Measurements from ENCODE around the gene TCEAL3.

TCEAL3 gene

GRCh38 chrX:103610282-103610681, 2.5 kb downstream of the TCEAL3 start:
- no peak for DNase-seq (ENCODE audit: low read depth)
- no peak overlapping the region for H3K4me3 ChIP-seq (ENCODE audit: low read depth, low read length)
- TF ChIP-seq CTCF (conservative IDR thresholded peaks at IDR 0.05; ENCODE audit: low read depth, low read length): no peak

- DNase-seq (ENCODE audit: low read depth): no peak
- no peak overlapping the region for H3K4me3 ChIP-seq (ENCODE audit: low read depth, low read length)
- TF ChIP-seq CTCF (conservative IDR thresholded peaks at IDR 0.05; ENCODE audit: low read depth, low read length): no peak
Measured at GRCh38 chrX:103613362-103613890, 5.7 kb downstream of the TCEAL3 start.

- no peak for DNase-seq (ENCODE audit: low read depth)
- no peak for TF ChIP-seq CTCF (conservative IDR thresholded peaks at IDR 0.05; ENCODE audit: low read depth, low read length)
- no peak overlapping the region for H3K4me3 ChIP-seq (ENCODE audit: low read depth, low read length)
Measured at GRCh38 chrX:103614999-103615398, 7.2 kb downstream of the TCEAL3 start.

GRCh38 chrX:103615781-103616371, 8.1 kb downstream of the TCEAL3 start:
- no peak overlapping the region for H3K4me3 ChIP-seq (ENCODE audit: low read depth, low read length)
- DNase-seq (ENCODE audit: low read depth): no peak
- no peak for TF ChIP-seq CTCF (conservative IDR thresholded peaks at IDR 0.05; ENCODE audit: low read depth, low read length)

GRCh38 chrX:103616676-103617186, 9.0 kb downstream of the TCEAL3 start:
- no peak overlapping the region for H3K4me3 ChIP-seq (ENCODE audit: low read depth, low read length)
- TF ChIP-seq CTCF (conservative IDR thresholded peaks at IDR 0.05; ENCODE audit: low read depth, low read length): no peak

GRCh38 chrX:103624111-103624510, 16.3 kb downstream of the TCEAL3 start:
- peak; percentile 57 for DNase-seq (ENCODE audit: low read depth)
- no peak for TF ChIP-seq CTCF (conservative IDR thresholded peaks at IDR 0.05; ENCODE audit: low read depth, low read length)
- H3K4me3 ChIP-seq (ENCODE audit: low read depth, low read length): no peak overlapping the region

More at GRCh38 chrX:103616676-103617186, 9.0 kb downstream of the TCEAL3 start:
- no peak for DNase-seq (ENCODE audit: low read depth)

- no peak for TF ChIP-seq CTCF (conservative IDR thresholded peaks at IDR 0.05; ENCODE audit: low read depth, low read length)
- DNase-seq (ENCODE audit: low read depth): no peak
- H3K4me3 ChIP-seq (ENCODE audit: low read depth, low read length): no peak overlapping the region
Measured at GRCh38 chrX:103626855-103627254, 19.1 kb downstream of the TCEAL3 start.

Measured in choroid plexus epithelial cell (primary cell).